ENCODE measurements around the gene PPA1. TPM values are rescaled to one million over a fixed set of nuclear protein-coding genes. Genes with fewer than 3 reads are reported as not detected.
A peak's percentile ranks its signal among the peaks of the same experiment; 100 is the strongest.
"Not testable (repeated sequence)": the region's sequence is repeated elsewhere in the genome, so short reads cannot be mapped to it uniquely, and the experiment has no call there.

PPA1 gene
- total RNA-seq, 3 donors from 2014 or later = 86.9 to 174 (median 164) TPM

DNA sequence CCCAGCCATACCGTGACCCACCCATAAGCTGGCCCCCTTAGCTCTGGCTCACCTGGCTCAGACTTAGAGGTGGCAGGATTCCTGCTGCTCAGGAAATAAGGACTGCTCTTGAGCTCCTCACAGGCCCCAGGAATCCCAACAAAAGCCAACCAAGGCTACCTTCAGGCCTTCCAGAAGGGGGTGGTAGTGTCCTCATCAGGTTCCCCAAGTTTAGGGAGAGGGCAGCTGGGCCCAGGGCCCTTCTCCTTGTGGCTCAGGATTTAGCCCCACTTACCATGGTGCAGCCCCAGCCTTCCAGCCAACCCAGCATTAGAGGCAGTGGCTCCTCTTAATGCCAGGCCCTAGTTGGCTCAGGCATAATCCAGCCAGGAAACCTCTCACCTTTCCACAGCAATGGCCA lies 27.0 kb upstream of the PPA1 start:
- H3K4me1 ChIP-seq = no peaks in the 10 kb centered on the region
- H3K36me3 ChIP-seq = no peaks in the 10 kb centered on the region
- no peaks in the 10 kb centered on the region for H3K27me3 ChIP-seq
- H3K4me3 ChIP-seq = no peak overlapping the region
- TF ChIP-seq, protein P1, sequence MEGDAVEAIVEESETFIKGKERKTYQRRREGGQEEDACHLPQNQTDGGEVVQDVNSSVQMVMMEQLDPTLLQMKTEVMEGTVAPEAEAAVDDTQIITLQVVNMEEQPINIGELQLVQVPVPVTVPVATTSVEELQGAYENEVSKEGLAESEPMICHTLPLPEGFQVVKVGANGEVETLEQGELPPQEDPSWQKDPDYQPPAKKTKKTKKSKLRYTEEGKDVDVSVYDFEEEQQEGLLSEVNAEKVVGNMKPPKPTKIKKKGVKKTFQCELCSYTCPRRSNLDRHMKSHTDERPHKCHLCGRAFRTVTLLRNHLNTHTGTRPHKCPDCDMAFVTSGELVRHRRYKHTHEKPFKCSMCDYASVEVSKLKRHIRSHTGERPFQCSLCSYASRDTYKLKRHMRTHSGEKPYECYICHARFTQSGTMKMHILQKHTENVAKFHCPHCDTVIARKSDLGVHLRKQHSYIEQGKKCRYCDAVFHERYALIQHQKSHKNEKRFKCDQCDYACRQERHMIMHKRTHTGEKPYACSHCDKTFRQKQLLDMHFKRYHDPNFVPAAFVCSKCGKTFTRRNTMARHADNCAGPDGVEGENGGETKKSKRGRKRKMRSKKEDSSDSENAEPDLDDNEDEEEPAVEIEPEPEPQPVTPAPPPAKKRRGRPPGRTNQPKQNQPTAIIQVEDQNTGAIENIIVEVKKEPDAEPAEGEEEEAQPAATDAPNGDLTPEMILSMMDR (IDR thresholded peaks at IDR 0.05) = no peak
- no peak for TF ChIP-seq POLR2A (IDR thresholded peaks at IDR 0.05)
- no peak for TF ChIP-seq POLR2AphosphoS5 (IDR thresholded peaks at IDR 0.05)
- intact Hi-C loops (cut with DNase I; ENCODE audit: low total_unique reads) = no loop called here
- no peaks in the 10 kb centered on the region for H3K9me3 ChIP-seq
- no peak overlapping the region for H3K27ac ChIP-seq
- DNase-seq (ENCODE audit: low spot score in 2 of 2) = no peak

DNA sequence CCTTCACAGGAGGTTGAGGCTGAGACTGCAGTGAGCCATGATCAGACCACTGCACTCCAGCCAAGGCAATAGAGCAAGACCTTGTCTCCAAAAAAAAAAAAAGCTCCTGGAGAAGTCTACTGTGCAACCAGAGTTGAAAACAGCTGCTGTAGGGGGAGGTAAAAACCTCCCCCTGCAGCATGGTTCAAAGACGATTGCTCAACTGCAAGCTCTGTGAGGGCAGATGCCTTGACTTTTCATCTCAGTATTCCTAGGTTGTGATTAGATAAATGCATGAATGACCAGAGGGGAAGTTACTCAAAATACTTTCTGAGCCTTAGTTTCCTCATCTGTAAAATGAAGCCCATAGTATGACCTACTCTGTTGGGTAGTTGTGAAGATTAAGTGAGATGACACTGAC lies 25.0 kb upstream of the PPA1 start:
- no peak for DNase-seq (ENCODE audit: low spot score in 2 of 2)
- no peak overlapping the region for H3K27ac ChIP-seq
- H3K9me3 ChIP-seq = no peaks in the 10 kb centered on the region
- H3K4me1 ChIP-seq = no peaks in the 10 kb centered on the region
- intact Hi-C loops (cut with DNase I; ENCODE audit: low total_unique reads) = loop anchor here (5.0 kb wide), 1 partner anchor 534 kb away; no protein-coding TSS in a partner anchor
- no peak overlapping the region for H3K4me3 ChIP-seq
- no peaks in the 10 kb centered on the region for H3K27me3 ChIP-seq
- H3K36me3 ChIP-seq = no peaks in the 10 kb centered on the region
- TF ChIP-seq POLR2A (IDR thresholded peaks at IDR 0.05) (no peak), POLR2AphosphoS5 (IDR thresholded peaks at IDR 0.05) (no peak)
- TF ChIP-seq, protein P1 (IDR thresholded peaks at IDR 0.05) = no peak

DNA sequence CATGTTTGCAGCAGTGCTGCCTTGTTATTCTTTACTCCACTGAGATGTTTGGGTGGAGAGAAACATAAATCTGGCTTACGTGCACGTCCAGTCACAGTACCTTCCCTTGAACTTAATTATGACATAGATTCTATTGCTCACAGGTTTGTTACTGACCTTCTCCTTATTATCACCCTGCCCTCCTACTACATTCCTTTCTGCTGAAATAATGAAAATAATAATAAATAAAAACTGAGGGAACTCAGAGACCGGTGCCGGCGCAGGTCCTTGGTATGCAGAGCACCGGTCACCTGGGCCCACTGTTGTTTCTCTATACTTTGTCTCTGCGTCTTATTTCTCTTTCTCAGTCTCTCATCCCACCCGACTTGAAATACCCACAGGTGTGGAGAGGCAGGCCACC lies 24.6 kb upstream of the PPA1 start:
- not testable (repeated sequence) for H3K36me3 ChIP-seq; DNase-seq (ENCODE audit: low spot score in 2 of 2); H3K27ac ChIP-seq; H3K27me3 ChIP-seq; H3K4me1 ChIP-seq; H3K9me3 ChIP-seq; H3K4me3 ChIP-seq
- intact Hi-C loops (cut with DNase I; ENCODE audit: low total_unique reads) = loop anchor here (5.0 kb wide), 1 partner anchor 534 kb away; no protein-coding TSS in a partner anchor

DNA sequence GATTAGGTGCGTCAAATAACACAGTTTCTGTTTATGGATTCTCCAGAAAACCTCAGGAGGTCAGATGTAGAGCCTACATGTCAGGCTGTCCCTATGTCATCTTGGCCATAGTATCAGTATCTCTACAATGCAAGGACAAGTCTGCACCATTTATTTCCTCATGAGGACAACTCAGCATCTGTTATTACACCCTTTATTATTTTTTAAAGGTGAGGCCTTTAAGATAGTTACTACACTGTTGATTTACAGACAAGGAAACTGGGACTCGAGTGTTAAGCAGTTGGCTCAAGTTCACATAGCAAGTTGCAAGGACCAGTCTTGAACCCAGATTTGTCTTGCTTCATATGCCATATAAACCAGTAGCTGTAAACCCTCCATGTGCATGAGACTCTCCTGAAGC lies 23.2 kb upstream of the PPA1 start:
- no peak for DNase-seq (ENCODE audit: low spot score in 2 of 2)
- TF ChIP-seq POLR2AphosphoS5 (IDR thresholded peaks at IDR 0.05) (no peak), POLR2A (IDR thresholded peaks at IDR 0.05) (no peak)
- TF ChIP-seq, protein P1 (IDR thresholded peaks at IDR 0.05) = no peak
- H3K9me3 ChIP-seq = no peaks in the 10 kb centered on the region
- H3K27me3 ChIP-seq = no peaks in the 10 kb centered on the region
- H3K4me3 ChIP-seq = no peak overlapping the region
- peak overlapping the region; percentile 19 to 66 for H3K27ac ChIP-seq
- H3K36me3 ChIP-seq = no peaks in the 10 kb centered on the region
- H3K4me1 ChIP-seq = no peaks in the 10 kb centered on the region
- intact Hi-C loops (cut with DNase I; ENCODE audit: low total_unique reads) = loop anchor here (5.0 kb wide), 1 partner anchor 536 kb away; no protein-coding TSS in a partner anchor

DNA sequence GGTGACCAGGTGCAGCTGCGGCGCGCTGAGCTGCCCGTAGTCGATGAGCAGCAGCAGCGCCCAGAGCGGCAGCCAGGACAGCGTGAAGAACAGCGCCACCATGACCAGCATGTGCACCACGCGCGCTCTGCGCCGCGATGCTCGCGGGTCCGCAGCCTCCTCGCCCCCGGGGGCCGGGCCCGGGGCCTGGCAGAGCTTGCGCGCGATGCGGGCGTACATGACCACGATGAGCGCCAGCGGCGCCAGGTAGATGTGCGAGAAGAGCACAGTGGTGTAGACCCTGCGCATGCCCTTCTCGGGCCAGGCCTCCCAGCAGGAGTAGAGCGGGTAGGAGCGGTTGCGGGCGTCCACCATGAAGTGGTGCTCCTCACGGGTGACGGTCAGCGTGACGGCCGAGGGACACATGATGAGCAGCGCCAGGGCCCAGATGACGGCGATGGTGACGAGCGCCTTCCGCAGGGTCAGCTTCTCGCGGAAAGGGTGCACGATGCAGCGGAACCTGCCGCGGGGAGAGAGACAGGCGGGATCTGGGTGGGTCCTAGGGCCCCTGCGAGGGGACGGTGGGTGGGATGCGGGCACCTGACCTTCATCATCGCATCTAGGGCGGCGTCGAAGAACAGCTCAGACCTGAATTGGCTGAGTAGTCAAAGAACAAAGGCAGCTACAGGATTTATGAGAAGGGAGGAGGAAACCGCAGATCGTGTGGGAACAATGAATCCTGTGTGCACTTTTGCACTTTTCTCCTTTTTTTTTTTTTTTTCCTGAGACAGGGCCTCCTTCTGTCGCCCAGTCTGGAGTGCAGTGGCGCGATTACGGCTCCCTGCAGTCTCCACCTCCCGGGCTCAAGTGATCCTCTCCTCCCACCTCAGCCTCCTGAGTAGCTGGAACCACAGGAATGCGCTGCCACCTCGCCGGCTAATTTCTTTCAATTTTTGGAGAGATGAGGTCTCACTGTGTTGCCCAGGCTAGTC lies 22.4 kb upstream of the PPA1 start:
- Histone ChIP-seq H3K4me1 (no peaks in the 10 kb centered on the region), H3K9me3 (no peaks in the 10 kb centered on the region), H3K36me3 (no peaks in the 10 kb centered on the region), H3K27ac (peak overlapping the region; percentile 25 to 66), H3K27me3 (no peaks in the 10 kb centered on the region), H3K4me3 (peak overlapping the region in 2 of 3 donors; percentile 25 to 56)
- intact Hi-C loops (cut with DNase I; ENCODE audit: low total_unique reads) = loop anchor here (5.0 kb wide), 1 partner anchor 537 kb away; no protein-coding TSS in a partner anchor
- TF ChIP-seq POLR2A (IDR thresholded peaks at IDR 0.05) (no peak), POLR2AphosphoS5 (IDR thresholded peaks at IDR 0.05) (no peak)
- TF ChIP-seq, protein P1 (IDR thresholded peaks at IDR 0.05) = no peak
- DNase-seq (ENCODE audit: low spot score in 2 of 2) = peak in 1 of 2 donors; percentile 78

Measured in breast epithelium (tissue), 4 donors.